Measurements from ENCODE around the gene INSRR. TPM values are rescaled to one million over a fixed set of nuclear protein-coding genes. Genes with fewer than 3 reads are reported as not detected.

INSRR gene
- polyA plus RNA-seq, 2 of the 4 experiments (the other 2 are of a cell fraction), result not detected

DNA sequence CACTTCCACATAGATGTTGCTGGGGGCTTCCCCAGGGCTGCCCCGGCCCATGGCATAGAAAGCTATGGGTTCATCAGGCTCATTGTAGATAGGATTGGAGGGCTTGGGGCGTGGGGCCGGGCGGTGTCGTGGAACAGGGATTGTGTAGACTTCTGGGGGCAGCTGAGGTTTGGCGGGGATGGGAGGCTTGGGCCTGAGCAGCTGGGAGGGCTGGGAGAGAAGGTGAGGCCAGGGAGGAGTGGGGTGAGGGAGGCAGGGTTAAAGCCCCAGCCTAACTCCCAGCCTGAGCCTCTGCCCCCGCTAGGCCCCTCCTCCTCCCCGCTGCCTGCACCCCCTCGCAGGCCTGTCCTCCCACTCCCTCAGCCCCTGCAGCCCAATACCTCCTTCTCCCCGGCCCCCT, 49.6 kb downstream of the INSRR start:
- H3K9me3 ChIP-seq, result no peaks in the 10 kb centered on the region
- ChIA-PET CTCF (interaction anchor here (0.7 to 27.2 kb wide), 7 partner anchors 12 to 118 kb away, joined by 3 to 480 read pairs (median 11); partner anchors contain the start of genes INSRR, LRRC71 and NTRK1), POLR2A (no interaction called here)
- no peak for DNase-seq (ENCODE audit: low read depth in 1 of 2, low spot score in 1 of 2)
- peaks cover 14% of the 10 kb centered on the region for H3K4me1 ChIP-seq
- TF ChIP-seq CBX8 (IDR thresholded peaks at IDR 0.05) (no peak), MYC (IDR thresholded peaks at IDR 0.05; ENCODE audit: borderline replicate concordance, low read length) (no peak), FOXS1 (CRISPR knock-in tag; IDR thresholded peaks at IDR 0.05) (no peak), TFCP2L1 (CRISPR knock-in tag; IDR thresholded peaks at IDR 0.05) (no peak), SMC3 (IDR thresholded peaks at IDR 0.05) (no peak)
- TF ChIP-seq, protein P1, sequence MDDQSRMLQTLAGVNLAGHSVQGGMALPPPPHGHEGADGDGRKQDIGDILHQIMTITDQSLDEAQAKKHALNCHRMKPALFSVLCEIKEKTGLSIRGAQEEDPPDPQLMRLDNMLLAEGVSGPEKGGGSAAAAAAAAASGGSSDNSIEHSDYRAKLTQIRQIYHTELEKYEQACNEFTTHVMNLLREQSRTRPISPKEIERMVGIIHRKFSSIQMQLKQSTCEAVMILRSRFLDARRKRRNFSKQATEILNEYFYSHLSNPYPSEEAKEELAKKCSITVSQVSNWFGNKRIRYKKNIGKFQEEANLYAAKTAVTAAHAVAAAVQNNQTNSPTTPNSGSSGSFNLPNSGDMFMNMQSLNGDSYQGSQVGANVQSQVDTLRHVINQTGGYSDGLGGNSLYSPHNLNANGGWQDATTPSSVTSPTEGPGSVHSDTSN (IDR thresholded peaks at IDR 0.05), result no peak
- TF ChIP-seq, protein P2, sequence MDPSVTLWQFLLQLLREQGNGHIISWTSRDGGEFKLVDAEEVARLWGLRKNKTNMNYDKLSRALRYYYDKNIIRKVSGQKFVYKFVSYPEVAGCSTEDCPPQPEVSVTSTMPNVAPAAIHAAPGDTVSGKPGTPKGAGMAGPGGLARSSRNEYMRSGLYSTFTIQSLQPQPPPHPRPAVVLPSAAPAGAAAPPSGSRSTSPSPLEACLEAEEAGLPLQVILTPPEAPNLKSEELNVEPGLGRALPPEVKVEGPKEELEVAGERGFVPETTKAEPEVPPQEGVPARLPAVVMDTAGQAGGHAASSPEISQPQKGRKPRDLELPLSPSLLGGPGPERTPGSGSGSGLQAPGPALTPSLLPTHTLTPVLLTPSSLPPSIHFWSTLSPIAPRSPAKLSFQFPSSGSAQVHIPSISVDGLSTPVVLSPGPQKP (IDR thresholded peaks at IDR 0.05; ENCODE audit: low read depth, low read length), result no peak
- WGBS (ENCODE audit: missing lambda C conversion rate), result 96% methylated on average over 8 of the region's 10 CpGs
- no peak overlapping the region for H3K27ac ChIP-seq
- no peak for ATAC-seq
- FAIRE-seq, result no peak
- H3K4me2 ChIP-seq, result no peak overlapping the region
- no peak overlapping the region for H3K4me3 ChIP-seq

- Histone ChIP-seq H3K9me3 (no peaks in the 10 kb centered on the region), H3K4me3 (no peak overlapping the region), H3K4me1 (peaks cover 7% of the 10 kb centered on the region; the same call in 2 of the 3 replicates), H3K27ac (no peak overlapping the region), H3K4me2 (no peak overlapping the region)
- ChIA-PET CTCF (interaction anchor here (0.7 to 27.2 kb wide), 14 partner anchors 9 to 119 kb away, joined by 3 to 480 read pairs (median 4); partner anchors contain the start of genes HDGF, INSRR, LRRC71 and NTRK1), POLR2A (interaction anchor here (1.4 kb wide), 1 partner anchor 80 kb away, joined by 4 read pairs; the partner anchor contains the start of gene METTL25B)
- WGBS (ENCODE audit: missing lambda C conversion rate), result 83% methylated on average over 16 of the region's 16 CpGs
- FAIRE-seq, result no peak
- TF ChIP-seq NFE2L2 (conservative IDR thresholded peaks at IDR 0.05; ENCODE audit: low read length) (no peak), ZFP36 (IDR thresholded peaks at IDR 0.05; ENCODE audit: borderline replicate concordance, partially characterized antibody) (no peak), JUNB (IDR thresholded peaks at IDR 0.05) (no peak), TFCP2L1 (CRISPR knock-in tag; IDR thresholded peaks at IDR 0.05) (no peak), USF2 (IDR thresholded peaks at IDR 0.05) (no peak), ZNF302 (CRISPR knock-in tag; IDR thresholded peaks at IDR 0.05) (no peak), ESRRA (IDR thresholded peaks at IDR 0.05; ENCODE audit: borderline replicate concordance, low read length) (no peak), TP53 (CRISPR knock-in tag; IDR thresholded peaks at IDR 0.05) (no peak), CHD4 (IDR thresholded peaks at IDR 0.05; ENCODE audit: borderline replicate concordance) (no peak), RCOR1 (IDR thresholded peaks at IDR 0.05; ENCODE audit: low read depth, low read length) (no peak), CBX8 (IDR thresholded peaks at IDR 0.05) (no peak), NPAS2 (CRISPR knock-in tag; IDR thresholded peaks at IDR 0.05; ENCODE audit: borderline replicate concordance) (no peak), POLR2A (IDR thresholded peaks at IDR 0.05; ENCODE audit: low read length) (no peak), E2F6 (IDR thresholded peaks at IDR 0.05; ENCODE audit: borderline replicate concordance, low read depth) (no peak), JUN (IDR thresholded peaks at IDR 0.05) (no peak)
- TF ChIP-seq, protein P2 (IDR thresholded peaks at IDR 0.05; ENCODE audit: low read depth, low read length), result no peak
- ATAC-seq, result no peak
- no peak for DNase-seq (ENCODE audit: low read depth in 1 of 2, low spot score in 1 of 2)
Observed at GRCh38 chr1:156808186-156809030, 50.5 kb downstream of the INSRR start.

Measured in A549 (cell line).